ENCODE data around the gene PLA2G4B. TPM values are rescaled to one million over a fixed set of nuclear protein-coding genes. Genes with fewer than 3 reads are reported as not detected.

Gene PLA2G4B
- total RNA-seq, 1 donor from 2014 or later: 1.8 TPM

DNA sequence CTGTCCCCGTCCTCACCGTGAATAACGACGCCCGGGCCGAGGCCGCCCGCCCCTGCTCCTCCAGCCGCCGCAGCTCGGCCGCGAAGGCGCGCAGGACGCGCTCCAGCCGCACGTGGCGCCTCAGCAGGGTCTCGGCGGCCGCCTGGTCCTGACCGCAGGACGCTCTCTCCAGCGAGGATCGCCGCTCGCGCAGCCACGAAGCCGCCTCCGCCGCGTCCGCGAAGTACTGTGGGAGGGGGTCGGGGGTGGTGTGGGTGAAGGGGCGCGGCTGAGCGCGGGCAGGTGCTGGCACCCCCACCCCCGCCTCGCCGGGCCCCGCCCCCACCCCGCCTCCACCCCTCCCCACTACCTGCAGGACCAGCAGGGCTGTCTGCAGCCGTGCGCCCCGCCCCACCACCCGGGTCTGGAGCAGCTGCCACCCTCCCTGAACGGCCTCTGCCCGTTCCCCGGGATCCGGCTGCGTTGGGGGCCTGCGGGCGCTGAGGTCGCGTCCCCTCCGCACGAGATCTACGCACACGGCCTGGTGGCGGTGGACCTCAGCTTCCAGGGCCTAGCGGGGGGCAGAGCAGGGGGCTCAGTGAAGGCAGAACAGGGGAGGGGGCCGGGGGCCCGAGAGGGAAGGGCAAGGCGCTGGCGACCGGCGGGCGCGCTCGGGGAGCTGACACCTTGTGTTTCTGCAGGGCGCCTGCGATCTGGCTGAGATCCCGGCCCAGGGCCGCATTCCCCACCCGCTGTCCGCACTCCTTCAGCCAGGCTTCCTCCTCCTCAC is 43.5 kb downstream of the PLA2G4B start:
- no peak for FAIRE-seq
- H3K36me3 Mint-ChIP-seq (ENCODE audit: low read depth, unreplicated experiment): peaks cover 23% of the 10 kb centered on the region
- H3K4me2 ChIP-seq (ENCODE audit: low read length): peak overlapping the region; percentile 59

DNA sequence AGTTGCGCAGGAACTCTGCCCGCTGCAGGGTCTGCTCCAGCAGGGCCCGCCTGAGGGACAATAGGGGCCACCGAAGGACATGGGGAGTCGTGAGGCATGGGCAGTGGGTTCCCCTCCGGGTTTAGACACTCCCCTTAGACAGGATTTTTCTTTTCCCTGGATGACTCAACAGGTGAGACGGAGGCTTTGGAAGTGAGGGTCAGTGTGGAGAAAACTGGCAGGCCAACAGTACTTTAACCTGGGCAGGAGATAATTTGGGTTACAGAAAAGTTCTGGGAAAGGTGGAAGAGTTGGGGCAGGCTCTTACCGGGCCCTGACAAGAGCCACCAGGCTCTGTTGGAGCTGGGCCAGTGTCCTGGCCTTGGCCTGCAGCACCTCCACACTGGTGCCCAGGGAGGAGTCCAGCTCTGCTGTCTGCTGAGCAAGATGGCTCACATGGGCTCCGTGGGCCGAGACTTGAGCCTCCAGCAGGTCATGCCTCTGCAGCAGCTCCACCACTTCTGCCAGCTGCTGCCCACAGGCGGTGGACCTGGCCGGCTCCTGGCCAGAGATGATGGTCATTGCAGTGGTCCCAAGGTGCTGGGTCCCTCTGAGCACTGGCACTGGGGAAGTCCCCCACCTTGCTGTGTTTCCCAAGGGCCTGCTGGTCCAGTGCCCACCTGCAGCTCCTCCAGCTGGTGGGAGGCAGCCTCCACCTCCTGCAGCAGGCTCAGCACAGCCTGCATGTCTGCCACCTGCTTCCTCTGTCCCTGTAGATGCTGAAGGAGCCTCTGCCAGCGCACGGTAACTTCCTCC is 44.2 kb downstream of the PLA2G4B start:
- peaks cover 27% of the 10 kb centered on the region for H3K36me3 Mint-ChIP-seq (ENCODE audit: low read depth, unreplicated experiment)
- H3K27me3 ChIP-seq (ENCODE audit: insufficient read depth, low read length): peaks cover 10% of the 10 kb centered on the region
- H3K4me2 ChIP-seq (ENCODE audit: low read length): peak overlapping the region; percentile 59
- TF ChIP-seq EZH2 (IDR thresholded peaks at IDR 0.05; ENCODE audit: insufficient read depth, low read length): no peak
- TF ChIP-seq, protein P1, sequence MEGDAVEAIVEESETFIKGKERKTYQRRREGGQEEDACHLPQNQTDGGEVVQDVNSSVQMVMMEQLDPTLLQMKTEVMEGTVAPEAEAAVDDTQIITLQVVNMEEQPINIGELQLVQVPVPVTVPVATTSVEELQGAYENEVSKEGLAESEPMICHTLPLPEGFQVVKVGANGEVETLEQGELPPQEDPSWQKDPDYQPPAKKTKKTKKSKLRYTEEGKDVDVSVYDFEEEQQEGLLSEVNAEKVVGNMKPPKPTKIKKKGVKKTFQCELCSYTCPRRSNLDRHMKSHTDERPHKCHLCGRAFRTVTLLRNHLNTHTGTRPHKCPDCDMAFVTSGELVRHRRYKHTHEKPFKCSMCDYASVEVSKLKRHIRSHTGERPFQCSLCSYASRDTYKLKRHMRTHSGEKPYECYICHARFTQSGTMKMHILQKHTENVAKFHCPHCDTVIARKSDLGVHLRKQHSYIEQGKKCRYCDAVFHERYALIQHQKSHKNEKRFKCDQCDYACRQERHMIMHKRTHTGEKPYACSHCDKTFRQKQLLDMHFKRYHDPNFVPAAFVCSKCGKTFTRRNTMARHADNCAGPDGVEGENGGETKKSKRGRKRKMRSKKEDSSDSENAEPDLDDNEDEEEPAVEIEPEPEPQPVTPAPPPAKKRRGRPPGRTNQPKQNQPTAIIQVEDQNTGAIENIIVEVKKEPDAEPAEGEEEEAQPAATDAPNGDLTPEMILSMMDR (IDR thresholded peaks at IDR 0.05; ENCODE audit: insufficient read depth, low read depth, low read length): no peak
- peaks cover 16% of the 10 kb centered on the region for H4K20me1 ChIP-seq (ENCODE audit: insufficient read depth, low read length)
- no peak overlapping the region for H3K27ac ChIP-seq (ENCODE audit: low read depth, low read length)
- peaks cover 48% of the 10 kb centered on the region for H3K27me3 Mint-ChIP-seq (ENCODE audit: low read depth, unreplicated experiment)
- no peak overlapping the region for H3K27ac Mint-ChIP-seq (ENCODE audit: unreplicated experiment)
- H3K9me3 ChIP-seq (ENCODE audit: insufficient read depth, low read depth, low read length): no peaks in the 10 kb centered on the region
- H3K4me1 ChIP-seq (ENCODE audit: insufficient read depth, low read length): peaks cover 5% of the 10 kb centered on the region
- H3K4me1 Mint-ChIP-seq (ENCODE audit: low read depth, unreplicated experiment): peaks cover 3% of the 10 kb centered on the region
- H3K36me3 ChIP-seq (ENCODE audit: insufficient read depth, low read length): no peaks in the 10 kb centered on the region
- H2AFZ ChIP-seq (ENCODE audit: low read depth, low read length): no peak overlapping the region
- FAIRE-seq (no peak), DNase-seq (ENCODE audit: low read depth) (no peak)
- H3K4me3 ChIP-seq (ENCODE audit: insufficient read depth, low read depth, low read length): no peak overlapping the region
- H3K4me3 Mint-ChIP-seq (ENCODE audit: unreplicated experiment): no peak overlapping the region
- no peaks in the 10 kb centered on the region for H3K79me2 ChIP-seq (ENCODE audit: insufficient read depth, low read length)
- no peaks in the 10 kb centered on the region for H3K9me3 Mint-ChIP-seq (ENCODE audit: unreplicated experiment)
- no peak overlapping the region for H3K9ac ChIP-seq (ENCODE audit: low read length)

More for the DNA sequence above, 43.5 kb downstream of the PLA2G4B start:
- Histone ChIP-seq H3K4me1 (ENCODE audit: insufficient read depth, low read length) (peaks cover 5% of the 10 kb centered on the region), H3K9ac (ENCODE audit: low read length) (no peak overlapping the region), H3K36me3 (ENCODE audit: insufficient read depth, low read length) (no peaks in the 10 kb centered on the region), H3K9me3 (ENCODE audit: insufficient read depth, low read depth, low read length) (no peaks in the 10 kb centered on the region), H4K20me1 (ENCODE audit: insufficient read depth, low read length) (peaks cover 16% of the 10 kb centered on the region), H2AFZ (ENCODE audit: low read depth, low read length) (peak overlapping the region; percentile 47), H3K4me3 (ENCODE audit: insufficient read depth, low read depth, low read length) (no peak overlapping the region), H3K27me3 (ENCODE audit: insufficient read depth, low read length) (peaks cover 10% of the 10 kb centered on the region), H3K79me2 (ENCODE audit: insufficient read depth, low read length) (no peaks in the 10 kb centered on the region), H3K27ac (ENCODE audit: low read depth, low read length) (no peak overlapping the region)
- Mint-ChIP-seq H3K27ac (ENCODE audit: unreplicated experiment) (no peak overlapping the region), H3K4me1 (ENCODE audit: low read depth, unreplicated experiment) (peaks cover 3% of the 10 kb centered on the region), H3K27me3 (ENCODE audit: low read depth, unreplicated experiment) (peaks cover 53% of the 10 kb centered on the region), H3K9me3 (ENCODE audit: unreplicated experiment) (no peaks in the 10 kb centered on the region), H3K4me3 (ENCODE audit: unreplicated experiment) (no peak overlapping the region)
- DNase-seq (ENCODE audit: low read depth): no peak
- TF ChIP-seq EZH2 (IDR thresholded peaks at IDR 0.05; ENCODE audit: insufficient read depth, low read length): peak; percentile 42
- TF ChIP-seq, protein P1 (IDR thresholded peaks at IDR 0.05; ENCODE audit: insufficient read depth, low read depth, low read length): no peak

Data from astrocyte (in vitro differentiated cells and primary cell).